ENCODE results near the gene VDAC2.
"Not testable (repeated sequence)": the region's sequence is repeated elsewhere in the genome, so short reads cannot be mapped to it uniquely, and the experiment has no call there.

The VDAC2 gene

GRCh38 chr10:75197906-75198305 is 12.7 kb upstream of the VDAC2 start:
- no peak for DNase-seq (ENCODE audit: extremely low read depth, low read depth)
- no peak overlapping the region for H3K4me3 ChIP-seq (replicated peaks; ENCODE audit: low read depth, low read length)
- TF ChIP-seq CTCF (IDR thresholded peaks at IDR 0.05; ENCODE audit: low read depth, low read length, missing control alignments): no peak

- not testable (repeated sequence) for H3K4me3 ChIP-seq (replicated peaks; ENCODE audit: low read depth, low read length); DNase-seq (ENCODE audit: extremely low read depth, low read depth)
These were observed 10.6 kb upstream of the VDAC2 start for GRCh38 chr10:75199949-75200348.

GRCh38 chr10:75201793-75202307 is 8.7 kb upstream of the VDAC2 start:
- DNase-seq (ENCODE audit: extremely low read depth, low read depth): no peak
- H3K4me3 ChIP-seq (replicated peaks; ENCODE audit: low read depth, low read length): no peak overlapping the region
- TF ChIP-seq CTCF (IDR thresholded peaks at IDR 0.05; ENCODE audit: low read depth, low read length, missing control alignments): no peak

- DNase-seq (ENCODE audit: extremely low read depth, low read depth): no peak
- TF ChIP-seq CTCF (IDR thresholded peaks at IDR 0.05; ENCODE audit: low read depth, low read length, missing control alignments): no peak
These were observed 8.1 kb upstream of the VDAC2 start for GRCh38 chr10:75202321-75203045.

GRCh38 chr10:75203046-75203620 is 7.5 kb upstream of the VDAC2 start:
- not testable (repeated sequence) for DNase-seq (ENCODE audit: extremely low read depth, low read depth); H3K4me3 ChIP-seq (replicated peaks; ENCODE audit: low read depth, low read length)

More at GRCh38 chr10:75202321-75203045, 8.1 kb upstream of the VDAC2 start:
- no peak overlapping the region for H3K4me3 ChIP-seq (replicated peaks; ENCODE audit: low read depth, low read length)

GRCh38 chr10:75203724-75204123 is 6.9 kb upstream of the VDAC2 start:
- H3K4me3 ChIP-seq (replicated peaks; ENCODE audit: low read depth, low read length): no peak overlapping the region
- no peak for DNase-seq (ENCODE audit: extremely low read depth, low read depth)
- TF ChIP-seq CTCF (IDR thresholded peaks at IDR 0.05; ENCODE audit: low read depth, low read length, missing control alignments): no peak

- no peak for DNase-seq (ENCODE audit: extremely low read depth, low read depth)
- no peak for TF ChIP-seq CTCF (IDR thresholded peaks at IDR 0.05; ENCODE audit: low read depth, low read length, missing control alignments)
These were observed 4.7 kb upstream of the VDAC2 start for GRCh38 chr10:75205908-75206307.

GRCh38 chr10:75206638-75207037 is 4.0 kb upstream of the VDAC2 start:
- not testable (repeated sequence) for DNase-seq (ENCODE audit: extremely low read depth, low read depth); H3K4me3 ChIP-seq (replicated peaks; ENCODE audit: low read depth, low read length)

More at GRCh38 chr10:75205908-75206307, 4.7 kb upstream of the VDAC2 start:
- H3K4me3 ChIP-seq (replicated peaks; ENCODE audit: low read depth, low read length): no peak overlapping the region

Measured in HFF-Myc (cell line).